GM20000 (cell line): ENCODE measurements around the gene SLC30A10.
"Not testable (repeated sequence)": the region's sequence is repeated elsewhere in the genome, so short reads cannot be mapped to it uniquely, and the experiment has no call there.

Experiments used
- DNase-seq: peaks from one replicate; pipeline ENCODE4 v3.0.0; 2012; ENCODE audit warnings: low spot score
- CTCF ChIP-seq: IDR thresholded peaks from 2 replicates; pipeline ENCODE4 v1.5.1; 2012; ENCODE audit warnings: mild to moderate bottlenecking, control low read depth; ENCODE audit errors: extremely low read depth, missing control alignments

Gene SLC30A10

GRCh38 chr1:219883400-219884332, 44.7 kb downstream of the SLC30A10 start:
- DNase-seq, result no peak
- no peak for TF ChIP-seq CTCF

- no peak for TF ChIP-seq CTCF
- DNase-seq, result no peak
Observed at GRCh38 chr1:219882755-219883154, 45.6 kb downstream of the SLC30A10 start.

- DNase-seq, result no peak
- TF ChIP-seq CTCF, result no peak
Observed at GRCh38 chr1:219882096-219882495, 46.3 kb downstream of the SLC30A10 start.

DNA sequence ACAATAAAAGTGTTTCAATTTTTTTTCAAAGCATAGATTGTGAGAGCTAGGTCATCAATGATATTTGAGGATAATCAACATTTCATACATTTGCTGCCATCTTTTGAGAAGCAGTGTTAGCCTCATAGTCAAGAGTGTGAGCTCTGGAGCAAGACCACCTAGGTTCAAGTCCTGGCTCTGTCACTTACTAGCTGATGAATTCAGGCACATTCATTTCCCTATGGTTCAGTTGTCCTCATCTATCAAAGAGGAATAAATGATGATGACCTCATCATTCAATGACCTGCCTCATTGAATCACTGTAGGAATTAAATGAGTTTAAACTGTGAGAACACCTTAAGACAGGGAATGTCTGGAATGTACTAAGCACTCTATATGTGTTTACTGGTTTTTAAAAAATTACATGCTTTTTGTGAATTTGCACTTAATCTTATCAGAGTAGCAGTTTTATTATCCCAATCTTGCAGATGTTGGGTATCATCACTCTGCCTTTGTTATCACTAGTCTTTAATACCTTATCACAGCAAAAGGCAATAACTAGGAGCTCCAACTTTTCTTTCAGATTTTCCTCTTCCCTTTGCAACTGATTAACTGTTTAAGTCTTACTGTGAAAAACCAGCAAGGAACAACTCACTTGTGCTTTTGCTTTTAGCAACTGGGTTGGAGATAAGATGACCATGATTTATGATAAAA, 47.4 kb downstream of the SLC30A10 start:
- no peak for TF ChIP-seq CTCF
- DNase-seq, result no peak

- TF ChIP-seq CTCF, result peak; percentile 6
- no peak for DNase-seq
Observed at GRCh38 chr1:219876798-219877209, 51.6 kb downstream of the SLC30A10 start.

- TF ChIP-seq CTCF, result no peak
Observed at GRCh38 chr1:219875860-219876259, 52.5 kb downstream of the SLC30A10 start.

DNA sequence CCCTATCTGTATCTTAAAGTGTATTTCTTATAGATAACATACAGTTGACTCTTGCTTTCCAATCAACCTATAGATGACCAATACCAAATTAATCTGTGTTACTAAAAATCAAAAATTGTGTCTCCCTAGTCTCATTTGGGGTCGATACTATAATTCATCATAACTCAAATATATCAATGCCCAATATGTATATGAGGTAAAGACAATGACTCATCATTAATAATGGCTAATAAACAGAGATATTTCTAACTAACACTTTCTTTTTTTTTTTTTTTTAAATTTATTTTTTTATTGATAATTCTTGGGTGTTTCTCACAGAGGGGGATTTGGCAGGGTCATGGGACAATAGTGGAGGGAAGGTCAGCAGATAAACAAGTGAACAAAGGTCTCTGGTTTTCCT, 55.8 kb downstream of the SLC30A10 start:
- not testable (repeated sequence) for DNase-seq

More at GRCh38 chr1:219875860-219876259, 52.5 kb downstream of the SLC30A10 start:
- DNase-seq, result no peak
